ENCODE measurements around the gene EED. TPM values are rescaled to one million over a fixed set of nuclear protein-coding genes. Genes with fewer than 3 reads are reported as not detected.

EED gene
- polyA plus RNA-seq, 1 donor from 2014 or later = 40.1 TPM

GRCh38 chr11:86278226-86278625, 33.7 kb downstream of the EED start:
- Histone ChIP-seq H3K79me2 (replicated peaks; ENCODE audit: insufficient read depth, low read length) (peaks cover 4% of the 10 kb centered on the region), H3K9me3 (ENCODE audit: low read length) (no peaks in the 10 kb centered on the region), H3F3A (ENCODE audit: insufficient read depth, low read length, poor library complexity, severe bottlenecking) (no peaks in the 10 kb centered on the region), H3K27ac (ENCODE audit: low read length) (no peak overlapping the region), H3K9ac (ENCODE audit: low read length) (no peak overlapping the region), H3K9me2 (ENCODE audit: insufficient read depth, low read length) (no peaks in the 10 kb centered on the region), H4K20me1 (ENCODE audit: insufficient read depth) (no peaks in the 10 kb centered on the region), H3K4me3 (ENCODE audit: low read length) (no peak overlapping the region), H3K4me2 (ENCODE audit: low read length) (no peak overlapping the region), H3K36me3 (ENCODE audit: insufficient read depth, low read length) (peaks cover 3% of the 10 kb centered on the region), H2AFZ (ENCODE audit: low read depth, low read length) (no peak overlapping the region), H3K27me3 (ENCODE audit: insufficient read depth, low read depth, low read length) (no peaks in the 10 kb centered on the region)
- TF ChIP-seq RAD21 (conservative IDR thresholded peaks at IDR 0.05) = no peak
- TF ChIP-seq EZH2 (IDR thresholded peaks at IDR 0.05; ENCODE audit: borderline replicate concordance, insufficient read depth, low read length, poor library complexity, severe bottlenecking) = no peak
- TF ChIP-seq CTCF (IDR thresholded peaks at IDR 0.05; ENCODE audit: poor library complexity, severe bottlenecking) = no peak
- TF ChIP-seq POLR2AphosphoS5 (IDR thresholded peaks at IDR 0.05) = no peak
- no peak for TF ChIP-seq SMC3 (conservative IDR thresholded peaks at IDR 0.05; ENCODE audit: poor library complexity)
- no peak for TF ChIP-seq TAF1 (IDR thresholded peaks at IDR 0.05; ENCODE audit: low read depth)
- no peak for TF ChIP-seq MXI1 (conservative IDR thresholded peaks at IDR 0.05; ENCODE audit: poor library complexity, severe bottlenecking)
- no peak for TF ChIP-seq EP300 (conservative IDR thresholded peaks at IDR 0.05; ENCODE audit: poor library complexity, severe bottlenecking)
- TF ChIP-seq REST (IDR thresholded peaks at IDR 0.05; ENCODE audit: borderline replicate concordance) = no peak

- no peaks in the 10 kb centered on the region for H3F3A ChIP-seq (ENCODE audit: insufficient read depth, low read length, poor library complexity, severe bottlenecking)
- H3K79me2 ChIP-seq (replicated peaks; ENCODE audit: insufficient read depth, low read length) = no peaks in the 10 kb centered on the region
- H3K27ac ChIP-seq (ENCODE audit: low read length) = no peak overlapping the region
- no peaks in the 10 kb centered on the region for H3K27me3 ChIP-seq (ENCODE audit: insufficient read depth, low read depth, low read length)
- H3K36me3 ChIP-seq (ENCODE audit: insufficient read depth, low read length) = peaks cover 3% of the 10 kb centered on the region
- H2AFZ ChIP-seq (ENCODE audit: low read depth, low read length) = no peak overlapping the region
- H3K9me3 ChIP-seq (ENCODE audit: low read length) = no peaks in the 10 kb centered on the region
- H3K9ac ChIP-seq (ENCODE audit: low read length) = no peak overlapping the region
- H3K4me3 ChIP-seq (ENCODE audit: low read length) = no peak overlapping the region
- no peak overlapping the region for H3K4me2 ChIP-seq (ENCODE audit: low read length)
- no peaks in the 10 kb centered on the region for H3K9me2 ChIP-seq (ENCODE audit: insufficient read depth, low read length)
- no peaks in the 10 kb centered on the region for H4K20me1 ChIP-seq (ENCODE audit: insufficient read depth)
- no peak for TF ChIP-seq TAF1 (IDR thresholded peaks at IDR 0.05; ENCODE audit: low read depth)
These were observed 35.2 kb downstream of the EED start for GRCh38 chr11:86279747-86280146.

GRCh38 chr11:86287468-86287796, 42.9 kb downstream of the EED start:
- H3K9ac ChIP-seq (ENCODE audit: low read length) = no peak overlapping the region
- no peak overlapping the region for H3K4me3 ChIP-seq (ENCODE audit: low read length)
- no peak overlapping the region for H2AFZ ChIP-seq (ENCODE audit: low read depth, low read length)
- no peak overlapping the region for H3K4me2 ChIP-seq (ENCODE audit: low read length)
- H3K9me2 ChIP-seq (ENCODE audit: insufficient read depth, low read length) = no peaks in the 10 kb centered on the region
- no peaks in the 10 kb centered on the region for H3K27me3 ChIP-seq (ENCODE audit: insufficient read depth, low read depth, low read length)
- no peaks in the 10 kb centered on the region for H3F3A ChIP-seq (ENCODE audit: insufficient read depth, low read length, poor library complexity, severe bottlenecking)
- no peaks in the 10 kb centered on the region for H3K36me3 ChIP-seq (ENCODE audit: insufficient read depth, low read length)
- no peaks in the 10 kb centered on the region for H3K79me2 ChIP-seq (replicated peaks; ENCODE audit: insufficient read depth, low read length)
- TF ChIP-seq TAF1 (IDR thresholded peaks at IDR 0.05; ENCODE audit: low read depth) = no peak
- no peak for TF ChIP-seq RAD21 (conservative IDR thresholded peaks at IDR 0.05)
- no peak for TF ChIP-seq CTCF (IDR thresholded peaks at IDR 0.05; ENCODE audit: poor library complexity, severe bottlenecking)
- TF ChIP-seq EZH2 (IDR thresholded peaks at IDR 0.05; ENCODE audit: borderline replicate concordance, insufficient read depth, low read length, poor library complexity, severe bottlenecking) = no peak
- TF ChIP-seq EP300 (conservative IDR thresholded peaks at IDR 0.05; ENCODE audit: poor library complexity, severe bottlenecking) = no peak
- TF ChIP-seq SMC3 (conservative IDR thresholded peaks at IDR 0.05; ENCODE audit: poor library complexity) = no peak
- no peak for TF ChIP-seq POLR2AphosphoS5 (IDR thresholded peaks at IDR 0.05)
- no peak for TF ChIP-seq REST (IDR thresholded peaks at IDR 0.05; ENCODE audit: borderline replicate concordance)
- no peak for TF ChIP-seq MXI1 (conservative IDR thresholded peaks at IDR 0.05; ENCODE audit: poor library complexity, severe bottlenecking)
- no peaks in the 10 kb centered on the region for H4K20me1 ChIP-seq (ENCODE audit: insufficient read depth)
- no peak overlapping the region for H3K27ac ChIP-seq (ENCODE audit: low read length)
- H3K9me3 ChIP-seq (ENCODE audit: low read length) = no peaks in the 10 kb centered on the region
